ENCODE results near the gene TKT.

TKT gene

GRCh38 chr3:53202331-53203015, 53.3 kb downstream of the TKT start:
- H3K27me3 ChIP-seq (ENCODE audit: control insufficient read depth in 5 of 5, insufficient read depth in 4 of 5, low read length in 5 of 5): no peaks in the 10 kb centered on the region
- H3K9me3 ChIP-seq (ENCODE audit: control insufficient read depth in 5 of 5, low read length in 5 of 5): no peaks in the 10 kb centered on the region
- H3K4me3 ChIP-seq (ENCODE audit: low read depth in 1 of 5, low read length in 5 of 5): no peak overlapping the region
- peaks cover 0 to 19% (median 8%) of the 10 kb centered on the region in 5 donors for H3K36me3 ChIP-seq (ENCODE audit: control insufficient read depth in 5 of 5, insufficient read depth in 5 of 5, low read length in 5 of 5)
- H3K9ac ChIP-seq (ENCODE audit: low read length in 5 of 5): no peak overlapping the region
- no peaks in the 10 kb centered on the region for H3K4me1 ChIP-seq (ENCODE audit: control insufficient read depth in 5 of 5, insufficient read depth in 5 of 5, low read length in 5 of 5)
- no peak overlapping the region for H3K27ac ChIP-seq (ENCODE audit: low read depth, low read length)

GRCh38 chr3:53200501-53201498, 55.0 kb downstream of the TKT start:
- no peaks in the 10 kb centered on the region for H3K27me3 ChIP-seq (ENCODE audit: control insufficient read depth in 5 of 5, insufficient read depth in 4 of 5, low read length in 5 of 5)
- no peak overlapping the region for H3K9ac ChIP-seq (ENCODE audit: low read length in 5 of 5)
- H3K9me3 ChIP-seq (ENCODE audit: control insufficient read depth in 5 of 5, low read length in 5 of 5): no peaks in the 10 kb centered on the region
- H3K4me3 ChIP-seq (ENCODE audit: low read depth in 1 of 5, low read length in 5 of 5): no peak overlapping the region
- no peak overlapping the region for H3K27ac ChIP-seq (ENCODE audit: low read depth, low read length)
- peaks cover 0 to 12% (median 8%) of the 10 kb centered on the region in 5 donors for H3K4me1 ChIP-seq (ENCODE audit: control insufficient read depth in 5 of 5, insufficient read depth in 5 of 5, low read length in 5 of 5)
- H3K36me3 ChIP-seq (ENCODE audit: control insufficient read depth in 5 of 5, insufficient read depth in 5 of 5, low read length in 5 of 5): peaks cover 0 to 19% (median 8%) of the 10 kb centered on the region in 5 donors

- H3K9me3 ChIP-seq (ENCODE audit: control insufficient read depth in 5 of 5, low read length in 5 of 5): no peaks in the 10 kb centered on the region
- no peak overlapping the region for H3K4me3 ChIP-seq (ENCODE audit: low read depth in 1 of 5, low read length in 5 of 5)
- H3K9ac ChIP-seq (ENCODE audit: low read length in 5 of 5): no peak overlapping the region
- no peaks in the 10 kb centered on the region for H3K27me3 ChIP-seq (ENCODE audit: control insufficient read depth in 5 of 5, insufficient read depth in 4 of 5, low read length in 5 of 5)
- H3K36me3 ChIP-seq (ENCODE audit: control insufficient read depth in 5 of 5, insufficient read depth in 5 of 5, low read length in 5 of 5): peaks cover 0 to 18% (median 8%) of the 10 kb centered on the region in 5 donors
- H3K4me1 ChIP-seq (ENCODE audit: control insufficient read depth in 5 of 5, insufficient read depth in 5 of 5, low read length in 5 of 5): peaks cover 0 to 20% (median 16%) of the 10 kb centered on the region in 5 donors
- no peak overlapping the region for H3K27ac ChIP-seq (ENCODE audit: low read depth, low read length)
Observed at GRCh38 chr3:53199834-53200233, 56.0 kb downstream of the TKT start.

DNA sequence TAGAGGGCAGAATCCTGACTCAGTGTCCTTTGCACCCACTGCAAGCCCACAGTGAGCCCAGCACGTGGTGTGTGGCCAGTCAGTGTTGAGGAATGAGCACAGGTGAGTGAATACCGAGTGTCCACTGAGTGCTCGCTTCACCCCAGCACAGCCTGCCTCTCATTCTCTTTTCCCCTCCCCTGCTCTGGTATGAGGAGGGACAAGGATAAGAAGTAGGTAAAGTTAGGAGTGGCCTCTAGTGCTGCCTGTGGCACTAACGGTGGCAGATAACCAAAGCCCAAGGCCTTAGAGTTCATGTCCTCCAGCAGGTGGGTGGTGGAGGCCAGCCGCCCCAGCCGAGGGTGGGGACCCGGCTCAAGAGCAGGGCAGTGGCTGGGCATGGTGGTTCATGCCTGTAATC, 56.8 kb downstream of the TKT start:
- Histone ChIP-seq H3K36me3 (ENCODE audit: control insufficient read depth in 5 of 5, insufficient read depth in 5 of 5, low read length in 5 of 5) (peaks cover 0 to 14% (median 10%) of the 10 kb centered on the region in 5 donors), H3K9me3 (ENCODE audit: control insufficient read depth in 5 of 5, low read length in 5 of 5) (no peaks in the 10 kb centered on the region), H3K27ac (ENCODE audit: low read depth, low read length) (no peak overlapping the region), H3K4me1 (ENCODE audit: control insufficient read depth in 5 of 5, insufficient read depth in 5 of 5, low read length in 5 of 5) (peaks cover 4 to 28% (median 24%) of the 10 kb centered on the region in 5 donors), H3K4me3 (ENCODE audit: low read depth in 1 of 5, low read length in 5 of 5) (no peak overlapping the region), H3K9ac (ENCODE audit: low read length in 5 of 5) (no peak overlapping the region), H3K27me3 (ENCODE audit: control insufficient read depth in 5 of 5, insufficient read depth in 4 of 5, low read length in 5 of 5) (no peaks in the 10 kb centered on the region)

DNA sequence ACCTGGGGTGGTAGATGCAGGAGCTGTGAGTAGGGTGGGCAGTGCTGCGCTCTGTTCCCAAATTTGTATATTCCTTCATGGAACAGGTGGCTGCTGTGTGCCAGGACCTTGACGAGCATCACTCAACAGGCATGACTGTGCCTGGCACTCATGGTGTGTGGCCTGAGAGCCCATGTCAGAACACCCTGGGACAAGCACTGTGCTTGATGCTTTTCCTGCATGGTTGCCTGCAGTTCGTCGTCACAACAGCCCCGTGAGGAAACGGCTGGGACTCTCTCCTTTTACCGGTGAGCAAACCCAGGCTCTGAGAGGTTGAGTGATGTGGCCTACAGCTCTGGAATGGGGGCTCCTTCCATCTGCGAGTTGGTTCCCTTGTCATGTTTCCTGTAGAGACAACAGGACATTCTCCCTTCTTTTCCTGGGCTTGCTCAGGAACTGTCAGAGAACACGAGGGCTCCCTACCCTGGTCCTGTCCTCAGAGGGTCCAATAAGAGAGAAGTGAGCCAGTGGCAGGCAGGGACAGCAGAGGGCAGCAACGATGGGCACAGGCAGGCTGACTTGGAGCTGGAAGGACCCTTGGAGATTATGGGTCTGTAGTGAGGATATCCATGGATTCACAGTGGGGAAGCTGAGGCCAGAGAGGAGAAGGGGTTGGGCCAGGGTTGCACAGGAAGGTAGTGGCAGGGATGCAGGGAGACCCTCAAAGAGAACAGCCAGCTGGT, 57.4 kb downstream of the TKT start:
- H3K4me1 ChIP-seq (ENCODE audit: control insufficient read depth in 5 of 5, insufficient read depth in 5 of 5, low read length in 5 of 5): peaks cover 8 to 34% (median 30%) of the 10 kb centered on the region in 5 donors
- H3K9ac ChIP-seq (ENCODE audit: low read length in 5 of 5): no peak overlapping the region
- H3K4me3 ChIP-seq (ENCODE audit: low read depth in 1 of 5, low read length in 5 of 5): no peak overlapping the region
- H3K27me3 ChIP-seq (ENCODE audit: control insufficient read depth in 5 of 5, insufficient read depth in 4 of 5, low read length in 5 of 5): no peaks in the 10 kb centered on the region
- no peaks in the 10 kb centered on the region for H3K9me3 ChIP-seq (ENCODE audit: control insufficient read depth in 5 of 5, low read length in 5 of 5)
- H3K27ac ChIP-seq (ENCODE audit: low read depth, low read length): no peak overlapping the region
- peaks cover 0 to 16% (median 11%) of the 10 kb centered on the region in 5 donors for H3K36me3 ChIP-seq (ENCODE audit: control insufficient read depth in 5 of 5, insufficient read depth in 5 of 5, low read length in 5 of 5)

DNA sequence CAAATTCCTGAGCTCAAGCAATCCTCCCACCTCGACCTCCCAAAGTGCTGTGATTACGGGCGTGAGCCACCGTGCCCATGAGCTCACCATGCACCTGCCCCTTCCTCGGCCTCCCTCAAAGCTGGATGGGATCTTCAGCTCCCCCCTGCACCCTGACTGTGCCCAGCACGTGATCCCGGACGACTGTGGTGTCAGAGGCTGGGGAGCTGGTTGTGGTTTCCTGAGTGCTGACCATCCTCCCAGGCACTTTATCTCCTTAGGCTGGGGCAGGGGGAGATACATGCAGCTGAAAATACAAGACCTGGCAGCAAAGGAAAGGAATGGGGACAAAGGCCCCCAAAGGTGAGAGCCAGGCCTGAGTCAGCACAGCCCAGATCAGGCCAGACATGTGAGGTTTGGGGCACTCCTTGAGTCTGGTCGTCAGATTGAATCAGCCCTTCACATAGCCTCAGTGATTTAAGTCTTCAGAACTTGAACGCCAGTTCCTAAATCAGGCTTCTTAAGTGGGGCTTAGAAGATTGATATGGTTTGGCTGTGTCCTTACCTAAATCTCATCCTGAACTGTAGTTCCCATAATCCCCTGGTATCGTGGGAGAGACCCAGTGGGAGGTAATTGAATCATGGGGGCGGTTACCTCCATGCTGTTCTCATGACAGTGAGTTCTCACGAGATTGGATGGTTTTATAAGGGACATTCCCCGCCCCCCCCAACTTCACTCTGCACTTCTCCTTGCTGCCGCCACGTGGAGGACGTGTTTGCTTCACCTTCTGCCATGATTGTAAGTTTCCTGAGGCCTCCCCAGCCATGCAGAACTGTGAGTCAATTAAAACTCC, 59.0 kb downstream of the TKT start:
- Histone ChIP-seq H3K9me3 (ENCODE audit: control insufficient read depth in 5 of 5, low read length in 5 of 5) (no peaks in the 10 kb centered on the region), H3K36me3 (ENCODE audit: control insufficient read depth in 5 of 5, insufficient read depth in 5 of 5, low read length in 5 of 5) (peaks cover 0 to 28% (median 12%) of the 10 kb centered on the region in 5 donors), H3K27ac (ENCODE audit: low read depth, low read length) (peak overlapping the region; percentile 62), H3K9ac (ENCODE audit: low read length in 5 of 5) (peak overlapping the region in 1 of 5 donors; percentile 3), H3K4me1 (ENCODE audit: control insufficient read depth in 5 of 5, insufficient read depth in 5 of 5, low read length in 5 of 5) (peaks cover 9 to 47% (median 41%) of the 10 kb centered on the region in 5 donors), H3K4me3 (ENCODE audit: low read depth in 1 of 5, low read length in 5 of 5) (no peak overlapping the region), H3K27me3 (ENCODE audit: control insufficient read depth in 5 of 5, insufficient read depth in 4 of 5, low read length in 5 of 5) (no peaks in the 10 kb centered on the region)

GRCh38 chr3:53195602-53196574, 59.9 kb downstream of the TKT start:
- H3K27ac ChIP-seq (ENCODE audit: low read depth, low read length): peak overlapping the region; percentile 62

DNA sequence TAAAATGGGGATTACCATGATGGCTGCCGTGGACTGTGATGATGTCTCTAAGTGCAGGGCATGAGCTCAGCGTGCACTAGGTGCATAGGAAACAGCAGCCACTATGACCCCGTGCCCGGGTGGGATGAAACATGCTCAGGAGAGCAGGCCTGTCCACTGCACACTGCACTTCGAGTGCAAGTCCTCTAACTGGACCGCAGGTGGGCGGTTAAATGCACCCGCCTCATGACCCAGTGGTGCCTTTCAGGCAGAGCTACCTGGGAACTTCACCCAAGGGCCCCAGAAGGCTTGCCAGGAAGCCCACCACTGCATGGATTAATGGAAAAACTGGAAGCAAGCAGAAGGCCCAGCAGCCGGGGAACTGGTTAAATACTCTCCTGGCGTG, 60.8 kb downstream of the TKT start:
- H3K27me3 ChIP-seq (ENCODE audit: control insufficient read depth in 5 of 5, insufficient read depth in 4 of 5, low read length in 5 of 5): no peaks in the 10 kb centered on the region
- no peak overlapping the region for H3K9ac ChIP-seq (ENCODE audit: low read length in 5 of 5)
- peaks cover 0 to 42% (median 25%) of the 10 kb centered on the region in 5 donors for H3K36me3 ChIP-seq (ENCODE audit: control insufficient read depth in 5 of 5, insufficient read depth in 5 of 5, low read length in 5 of 5)
- H3K4me3 ChIP-seq (ENCODE audit: low read depth in 1 of 5, low read length in 5 of 5): no peak overlapping the region
- no peak overlapping the region for H3K27ac ChIP-seq (ENCODE audit: low read depth, low read length)
- no peaks in the 10 kb centered on the region for H3K9me3 ChIP-seq (ENCODE audit: control insufficient read depth in 5 of 5, low read length in 5 of 5)
- peaks cover 9 to 48% (median 41%) of the 10 kb centered on the region in 5 donors for H3K4me1 ChIP-seq (ENCODE audit: control insufficient read depth in 5 of 5, insufficient read depth in 5 of 5, low read length in 5 of 5)

More at GRCh38 chr3:53195602-53196574, 59.9 kb downstream of the TKT start:
- no peaks in the 10 kb centered on the region for H3K27me3 ChIP-seq (ENCODE audit: control insufficient read depth in 5 of 5, insufficient read depth in 4 of 5, low read length in 5 of 5)
- H3K4me1 ChIP-seq (ENCODE audit: control insufficient read depth in 5 of 5, insufficient read depth in 5 of 5, low read length in 5 of 5): peaks cover 9 to 48% (median 41%) of the 10 kb centered on the region in 5 donors
- no peaks in the 10 kb centered on the region for H3K9me3 ChIP-seq (ENCODE audit: control insufficient read depth in 5 of 5, low read length in 5 of 5)
- H3K9ac ChIP-seq (ENCODE audit: low read length in 5 of 5): no peak overlapping the region
- H3K36me3 ChIP-seq (ENCODE audit: control insufficient read depth in 5 of 5, insufficient read depth in 5 of 5, low read length in 5 of 5): peaks cover 0 to 34% (median 17%) of the 10 kb centered on the region in 5 donors
- no peak overlapping the region for H3K4me3 ChIP-seq (ENCODE audit: low read depth in 1 of 5, low read length in 5 of 5)

Measured in subcutaneous abdominal adipose tissue (tissue), 5 donors.